Lower leg skin (tissue), 4 donors: ENCODE measurements around the gene SEMA6B. TPM values are rescaled to one million over a fixed set of nuclear protein-coding genes. Genes with fewer than 3 reads are reported as not detected.

Source experiments
- DNase-seq, 2 donors: peaks; one replicate each; pipeline ENCODE4 v3.0.0-alpha.2; 2019; ENCODE audit warnings: low spot score in 2 of 2
- H3K4me3 ChIP-seq: fragments of 200-600 bp; sonication (generic); 2 replicates; pipeline ENCODE4 v1.5.1; 2017; ENCODE audit warnings: mild to moderate bottlenecking, low read depth; ENCODE audit not compliant: poor library complexity, severe bottlenecking
- POLR2A ChIP-seq, 2 donors: fragments of 450-650 bp; IDR thresholded peaks; one replicate each; pipeline ENCODE4 v1.6.1; 2016 to 2017; ENCODE audit warnings: antibody characterized with exemption in 2 of 2, mild to moderate bottlenecking in 1 of 2, moderate library complexity in 1 of 2
- WGBS, 2 donors: methylation state at CpG; one replicate each; pipeline ENCODE4 v1.1.5; 2018; 5-methylcytosine and 5-hydroxymethylcytosine counted together
- intact Hi-C: fragments of 100-400 bp; cut with DNase I; formaldehyde crosslinking; loops from one replicate; pipeline ENCODE4 v1.15.0; 2023; ENCODE audit warnings: low total_unique reads
- total RNA-seq, 4 donors: library from RNA; depleted of rRNA; stranded (reverse); fragments of >200 nt; gene quantifications; one replicate each; pipeline ENCODE4 v1.1.0, GENCODE V29; 2016
- TF ChIP-seq, protein P1 (sequence below), 3 donors: fragments of 450-650 bp; IDR thresholded peaks; one replicate each; pipeline ENCODE4 v1.5.1; 2016; ENCODE audit warnings: antibody characterized with exemption in 3 of 3, mild to moderate bottlenecking in 3 of 3, moderate library complexity in 2 of 3

SEMA6B gene, protein sequence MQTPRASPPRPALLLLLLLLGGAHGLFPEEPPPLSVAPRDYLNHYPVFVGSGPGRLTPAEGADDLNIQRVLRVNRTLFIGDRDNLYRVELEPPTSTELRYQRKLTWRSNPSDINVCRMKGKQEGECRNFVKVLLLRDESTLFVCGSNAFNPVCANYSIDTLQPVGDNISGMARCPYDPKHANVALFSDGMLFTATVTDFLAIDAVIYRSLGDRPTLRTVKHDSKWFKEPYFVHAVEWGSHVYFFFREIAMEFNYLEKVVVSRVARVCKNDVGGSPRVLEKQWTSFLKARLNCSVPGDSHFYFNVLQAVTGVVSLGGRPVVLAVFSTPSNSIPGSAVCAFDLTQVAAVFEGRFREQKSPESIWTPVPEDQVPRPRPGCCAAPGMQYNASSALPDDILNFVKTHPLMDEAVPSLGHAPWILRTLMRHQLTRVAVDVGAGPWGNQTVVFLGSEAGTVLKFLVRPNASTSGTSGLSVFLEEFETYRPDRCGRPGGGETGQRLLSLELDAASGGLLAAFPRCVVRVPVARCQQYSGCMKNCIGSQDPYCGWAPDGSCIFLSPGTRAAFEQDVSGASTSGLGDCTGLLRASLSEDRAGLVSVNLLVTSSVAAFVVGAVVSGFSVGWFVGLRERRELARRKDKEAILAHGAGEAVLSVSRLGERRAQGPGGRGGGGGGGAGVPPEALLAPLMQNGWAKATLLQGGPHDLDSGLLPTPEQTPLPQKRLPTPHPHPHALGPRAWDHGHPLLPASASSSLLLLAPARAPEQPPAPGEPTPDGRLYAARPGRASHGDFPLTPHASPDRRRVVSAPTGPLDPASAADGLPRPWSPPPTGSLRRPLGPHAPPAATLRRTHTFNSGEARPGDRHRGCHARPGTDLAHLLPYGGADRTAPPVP
- 1 to 10 TPM; 3.3 to 6.0 (median 3.6) TPM for total RNA-seq

DNA sequence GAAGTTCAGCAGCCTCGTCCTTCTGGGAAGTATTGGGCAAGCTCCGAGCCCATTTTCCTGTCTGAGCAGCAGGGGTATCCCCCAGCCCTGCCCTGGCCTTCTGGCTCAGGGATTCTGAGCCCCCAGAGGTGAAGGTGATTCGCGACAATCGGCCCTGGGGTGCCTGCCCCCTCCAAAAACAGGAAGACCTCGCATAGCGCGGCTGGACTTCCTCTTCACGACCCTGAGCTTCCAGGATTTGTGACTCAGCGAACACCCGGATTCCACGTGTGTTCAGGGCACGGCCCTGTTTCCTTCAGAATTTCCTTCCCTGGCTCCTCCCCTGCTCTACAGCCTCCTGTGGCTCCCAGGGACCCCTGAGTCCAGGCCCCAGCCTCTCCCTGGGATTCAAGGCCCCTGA, at the start of gene SEMA6B:
SEMA6B (minus strand) TSS at position 116 of the 400 bp plus-strand sequence. CDS start 1,227 bp downstream, outside the sequence.
- TF ChIP-seq, protein P1, sequence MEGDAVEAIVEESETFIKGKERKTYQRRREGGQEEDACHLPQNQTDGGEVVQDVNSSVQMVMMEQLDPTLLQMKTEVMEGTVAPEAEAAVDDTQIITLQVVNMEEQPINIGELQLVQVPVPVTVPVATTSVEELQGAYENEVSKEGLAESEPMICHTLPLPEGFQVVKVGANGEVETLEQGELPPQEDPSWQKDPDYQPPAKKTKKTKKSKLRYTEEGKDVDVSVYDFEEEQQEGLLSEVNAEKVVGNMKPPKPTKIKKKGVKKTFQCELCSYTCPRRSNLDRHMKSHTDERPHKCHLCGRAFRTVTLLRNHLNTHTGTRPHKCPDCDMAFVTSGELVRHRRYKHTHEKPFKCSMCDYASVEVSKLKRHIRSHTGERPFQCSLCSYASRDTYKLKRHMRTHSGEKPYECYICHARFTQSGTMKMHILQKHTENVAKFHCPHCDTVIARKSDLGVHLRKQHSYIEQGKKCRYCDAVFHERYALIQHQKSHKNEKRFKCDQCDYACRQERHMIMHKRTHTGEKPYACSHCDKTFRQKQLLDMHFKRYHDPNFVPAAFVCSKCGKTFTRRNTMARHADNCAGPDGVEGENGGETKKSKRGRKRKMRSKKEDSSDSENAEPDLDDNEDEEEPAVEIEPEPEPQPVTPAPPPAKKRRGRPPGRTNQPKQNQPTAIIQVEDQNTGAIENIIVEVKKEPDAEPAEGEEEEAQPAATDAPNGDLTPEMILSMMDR (IDR thresholded peaks at IDR 0.05) = no peak
- TF ChIP-seq POLR2A (IDR thresholded peaks at IDR 0.05) = no peak
- intact Hi-C loops = loop anchor here (5.0 kb wide), 1 partner anchor 78 kb away; the partner anchor contains the start of gene TNFAIP8L1
- peak in 1 of 2 donors; percentile 40 for DNase-seq
- no peak within 1 kb of the TSS for H3K4me3 ChIP-seq
- 59 to 73% methylated on average over 13 of the region's 13 CpGs for WGBS, 2 donors

DNA sequence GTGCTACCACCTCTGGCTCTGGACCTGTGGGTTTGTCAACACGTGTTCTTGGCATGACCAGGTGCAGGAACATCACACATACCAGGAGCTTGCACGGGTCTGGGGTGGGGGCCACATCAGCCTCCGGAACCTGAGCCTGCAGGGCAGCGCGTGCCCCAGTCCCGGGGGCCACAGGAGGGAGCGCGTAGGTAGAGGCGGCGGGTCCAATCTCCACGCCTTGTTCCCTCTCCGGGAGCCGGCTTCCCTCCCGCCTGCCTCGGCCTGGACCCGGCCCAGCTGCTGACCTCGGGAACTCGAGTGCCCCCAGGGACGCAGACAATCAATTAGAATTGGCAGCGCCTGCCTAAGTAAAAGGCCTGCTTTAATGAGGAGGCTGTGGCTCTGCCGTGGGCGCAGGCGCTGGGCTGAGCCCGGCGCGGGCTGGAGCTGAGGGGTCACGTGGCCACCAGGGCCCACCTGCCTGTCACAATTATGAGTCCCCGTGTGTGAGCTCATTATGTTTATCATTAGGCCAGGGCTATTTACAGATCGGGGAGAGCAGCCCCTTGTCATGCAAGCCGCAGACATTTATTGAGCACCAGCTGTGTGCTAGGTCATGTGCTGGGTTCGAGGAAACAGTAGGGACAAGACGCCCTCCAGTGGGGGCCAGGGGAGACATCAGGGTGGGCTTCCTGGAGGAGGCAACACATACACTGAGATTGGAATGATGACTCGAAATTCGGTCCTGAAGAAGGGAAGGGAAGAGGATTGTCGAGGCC, 47.6 kb upstream of the SEMA6B start:
- TF ChIP-seq POLR2A (IDR thresholded peaks at IDR 0.05) = no peak
- TF ChIP-seq, protein P1 (IDR thresholded peaks at IDR 0.05) = no peak
- WGBS, 2 donors = 20 to 25% methylated on average over 20 to 25 of the region's 35 CpGs
- H3K4me3 ChIP-seq = no peak overlapping the region
- DNase-seq = no peak
- intact Hi-C loops = no loop called here

DNA sequence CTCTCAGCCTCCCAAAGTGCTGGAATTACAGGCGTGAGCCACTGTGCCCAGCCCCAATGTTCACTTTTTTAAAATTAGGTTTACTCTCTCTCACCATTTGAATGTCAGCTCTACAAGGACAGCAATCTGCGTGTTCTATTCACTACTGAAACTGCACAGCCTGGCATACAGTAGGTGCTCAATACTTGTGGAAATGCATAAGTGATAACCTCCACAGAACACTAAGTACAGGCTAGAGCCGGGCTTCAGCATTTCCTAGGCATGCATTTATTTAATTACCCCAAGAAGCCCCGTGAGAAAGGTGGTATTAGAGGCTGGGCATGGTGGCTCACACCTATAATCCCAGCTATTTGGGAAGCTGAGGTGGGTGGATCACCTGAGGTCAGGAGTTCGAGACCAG, 46.7 kb upstream of the SEMA6B start:
- WGBS, 2 donors = 71 to 81% methylated on average over 5 of the region's 5 CpGs
- no peak for DNase-seq
- TF ChIP-seq, protein P1 (IDR thresholded peaks at IDR 0.05) = no peak
- no peak for TF ChIP-seq POLR2A (IDR thresholded peaks at IDR 0.05)
- intact Hi-C loops = no loop called here
- H3K4me3 ChIP-seq = no peak overlapping the region

DNA sequence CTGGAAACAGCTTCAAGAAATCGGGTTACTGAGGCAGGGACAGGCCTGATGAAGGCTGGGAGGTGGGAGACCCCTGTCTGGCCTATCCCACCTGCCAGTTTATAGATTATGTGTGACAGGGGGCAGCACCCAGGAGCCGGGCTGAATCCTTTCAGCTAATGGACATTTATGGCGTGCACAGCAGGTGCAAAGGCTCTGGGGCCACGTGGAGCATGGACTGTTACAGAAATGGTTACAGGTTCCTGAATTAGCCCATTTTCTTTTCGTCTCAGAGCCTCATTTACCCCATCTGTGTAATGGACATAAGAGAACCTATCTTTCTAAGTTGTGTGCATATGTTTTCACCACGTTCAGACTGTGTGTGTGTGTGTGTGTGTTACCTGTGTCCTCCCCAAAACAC, 45.4 kb upstream of the SEMA6B start:
- no peak for TF ChIP-seq POLR2A (IDR thresholded peaks at IDR 0.05)
- TF ChIP-seq, protein P1 (IDR thresholded peaks at IDR 0.05) = no peak
- WGBS, 2 donors = 68 to 72% methylated on average over 6 of the region's 6 CpGs
- DNase-seq = no peak
- H3K4me3 ChIP-seq = no peak overlapping the region
- intact Hi-C loops = no loop called here

DNA sequence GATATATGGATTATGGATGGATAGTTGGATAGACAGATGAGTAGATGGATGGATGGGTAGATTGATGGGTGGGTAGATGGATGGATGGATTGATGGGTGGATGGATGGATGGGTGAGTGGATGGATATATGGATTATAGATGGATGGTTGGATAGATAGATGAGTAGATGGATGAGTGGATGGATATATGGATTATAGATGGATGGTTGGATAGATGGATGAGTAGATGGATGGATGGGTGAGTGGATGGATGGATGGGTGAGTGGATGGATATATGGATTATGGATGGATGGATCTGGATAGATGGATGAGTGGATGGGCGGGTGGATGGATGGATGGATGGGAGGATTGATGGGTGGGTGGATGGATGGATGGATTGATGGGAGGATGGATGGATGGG, 43.4 kb upstream of the SEMA6B start:
- intact Hi-C loops = no loop called here
- WGBS, 2 donors = 83 to 94% methylated on average over 1 of the region's 1 CpG
- no peak for TF ChIP-seq POLR2A (IDR thresholded peaks at IDR 0.05)
- TF ChIP-seq, protein P1 (IDR thresholded peaks at IDR 0.05) = no peak
- no peak for DNase-seq
- H3K4me3 ChIP-seq = no peak overlapping the region
